ENCODE data around the gene MAPKAPK2. TPM values are rescaled to one million over a fixed set of nuclear protein-coding genes. Genes with fewer than 3 reads are reported as not detected.

Gene MAPKAPK2
- total and polyA plus RNA-seq, 2 of the 13 experiments (the other 11 are each of a cell fraction or from before 2014, with no cell fraction given), result 16.6 to 34.0 TPM

DNA sequence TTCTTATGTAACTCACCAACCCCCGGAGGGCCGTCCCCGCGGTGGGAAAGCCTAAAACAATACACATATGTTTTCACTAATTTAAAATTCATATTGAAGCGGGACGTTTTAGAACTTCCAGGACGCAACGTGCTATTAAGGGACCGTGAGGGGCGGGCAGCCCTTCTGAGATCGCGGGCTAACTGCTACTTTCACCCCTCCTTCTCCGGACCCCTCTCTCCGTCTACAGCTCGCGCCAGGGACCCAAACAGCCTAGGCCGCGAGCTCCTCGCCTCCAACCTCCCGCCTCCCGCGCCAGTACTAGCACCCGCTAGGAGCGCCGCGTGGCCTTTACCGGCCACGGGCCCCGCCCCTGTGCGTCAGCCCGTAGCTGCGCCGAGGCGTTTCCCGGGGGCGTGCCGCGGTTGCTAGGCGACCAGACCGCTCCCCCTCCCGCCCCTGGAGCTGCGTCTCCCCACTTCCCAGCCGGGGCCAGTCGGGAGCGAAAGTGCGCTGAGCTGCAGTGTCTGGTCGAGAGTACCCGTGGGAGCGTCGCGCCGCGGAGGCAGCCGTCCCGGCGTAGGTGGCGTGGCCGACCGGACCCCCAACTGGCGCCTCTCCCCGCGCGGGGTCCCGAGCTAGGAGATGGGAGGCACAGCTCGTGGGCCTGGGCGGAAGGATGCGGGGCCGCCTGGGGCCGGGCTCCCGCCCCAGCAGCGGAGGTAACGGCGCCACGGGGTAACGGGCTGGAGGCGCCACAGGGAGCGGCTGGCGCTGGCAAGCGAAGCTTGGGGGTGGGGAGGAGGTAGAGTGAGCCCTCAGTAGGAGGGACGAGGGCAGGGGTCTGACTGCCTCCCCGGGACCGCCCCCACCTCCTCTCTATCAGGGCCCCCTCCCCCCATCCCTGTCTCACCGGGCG is 49.4 kb upstream of the MAPKAPK2 start, which contains the start of gene DYRK3 (continued):
- TF ChIP-seq, protein P1, sequence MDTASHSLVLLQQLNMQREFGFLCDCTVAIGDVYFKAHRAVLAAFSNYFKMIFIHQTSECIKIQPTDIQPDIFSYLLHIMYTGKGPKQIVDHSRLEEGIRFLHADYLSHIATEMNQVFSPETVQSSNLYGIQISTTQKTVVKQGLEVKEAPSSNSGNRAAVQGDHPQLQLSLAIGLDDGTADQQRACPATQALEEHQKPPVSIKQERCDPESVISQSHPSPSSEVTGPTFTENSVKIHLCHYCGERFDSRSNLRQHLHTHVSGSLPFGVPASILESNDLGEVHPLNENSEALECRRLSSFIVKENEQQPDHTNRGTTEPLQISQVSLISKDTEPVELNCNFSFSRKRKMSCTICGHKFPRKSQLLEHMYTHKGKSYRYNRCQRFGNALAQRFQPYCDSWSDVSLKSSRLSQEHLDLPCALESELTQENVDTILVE (CRISPR knock-in tag; IDR thresholded peaks at IDR 0.05), result no peak
- TF ChIP-seq ZNF124 (CRISPR knock-in tag; IDR thresholded peaks at IDR 0.05) (no peak), PRMT3 (CRISPR knock-in tag; IDR thresholded peaks at IDR 0.05; ENCODE audit: borderline replicate concordance, low read depth) (no peak), NKX3-1 (CRISPR knock-in tag; IDR thresholded peaks at IDR 0.05) (peak; percentile 65; the same call in 1 of the 2 replicates), NFIB (CRISPR knock-in tag; IDR thresholded peaks at IDR 0.05; ENCODE audit: borderline replicate concordance) (no peak), CC2D1A (CRISPR knock-in tag; IDR thresholded peaks at IDR 0.05) (no peak), NONO (IDR thresholded peaks at IDR 0.05) (no peak), NONO (CRISPR knock-in tag; conservative IDR thresholded peaks at IDR 0.05) (peak; percentile 23; the same call in 1 of the 2 replicates), AGO1 (IDR thresholded peaks at IDR 0.05; ENCODE audit: low read depth, low read length, poor library complexity, severe bottlenecking) (peak; percentile 30), TARDBP (CRISPR knock-in tag; IDR thresholded peaks at IDR 0.05) (no peak), XRCC5 (optimal IDR thresholded peaks at IDR 0.05; ENCODE audit: low read length) (peak; percentile 72), HMG20A (CRISPR knock-in tag; IDR thresholded peaks at IDR 0.05; ENCODE audit: borderline replicate concordance) (no peak), SETDB1 (CRISPR knock-in tag; IDR thresholded peaks at IDR 0.05; ENCODE audit: borderline replicate concordance) (no peak), HDAC2 (CRISPR knock-in tag; IDR thresholded peaks at IDR 0.05) (peak; percentile 57)
- TF ChIP-seq, protein P2, sequence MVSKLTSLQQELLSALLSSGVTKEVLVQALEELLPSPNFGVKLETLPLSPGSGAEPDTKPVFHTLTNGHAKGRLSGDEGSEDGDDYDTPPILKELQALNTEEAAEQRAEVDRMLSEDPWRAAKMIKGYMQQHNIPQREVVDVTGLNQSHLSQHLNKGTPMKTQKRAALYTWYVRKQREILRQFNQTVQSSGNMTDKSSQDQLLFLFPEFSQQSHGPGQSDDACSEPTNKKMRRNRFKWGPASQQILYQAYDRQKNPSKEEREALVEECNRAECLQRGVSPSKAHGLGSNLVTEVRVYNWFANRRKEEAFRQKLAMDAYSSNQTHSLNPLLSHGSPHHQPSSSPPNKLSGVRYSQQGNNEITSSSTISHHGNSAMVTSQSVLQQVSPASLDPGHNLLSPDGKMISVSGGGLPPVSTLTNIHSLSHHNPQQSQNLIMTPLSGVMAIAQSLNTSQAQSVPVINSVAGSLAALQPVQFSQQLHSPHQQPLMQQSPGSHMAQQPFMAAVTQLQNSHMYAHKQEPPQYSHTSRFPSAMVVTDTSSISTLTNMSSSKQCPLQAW (CRISPR knock-in tag; IDR thresholded peaks at IDR 0.05), result no peak
- TF ChIP-seq, protein P3, sequence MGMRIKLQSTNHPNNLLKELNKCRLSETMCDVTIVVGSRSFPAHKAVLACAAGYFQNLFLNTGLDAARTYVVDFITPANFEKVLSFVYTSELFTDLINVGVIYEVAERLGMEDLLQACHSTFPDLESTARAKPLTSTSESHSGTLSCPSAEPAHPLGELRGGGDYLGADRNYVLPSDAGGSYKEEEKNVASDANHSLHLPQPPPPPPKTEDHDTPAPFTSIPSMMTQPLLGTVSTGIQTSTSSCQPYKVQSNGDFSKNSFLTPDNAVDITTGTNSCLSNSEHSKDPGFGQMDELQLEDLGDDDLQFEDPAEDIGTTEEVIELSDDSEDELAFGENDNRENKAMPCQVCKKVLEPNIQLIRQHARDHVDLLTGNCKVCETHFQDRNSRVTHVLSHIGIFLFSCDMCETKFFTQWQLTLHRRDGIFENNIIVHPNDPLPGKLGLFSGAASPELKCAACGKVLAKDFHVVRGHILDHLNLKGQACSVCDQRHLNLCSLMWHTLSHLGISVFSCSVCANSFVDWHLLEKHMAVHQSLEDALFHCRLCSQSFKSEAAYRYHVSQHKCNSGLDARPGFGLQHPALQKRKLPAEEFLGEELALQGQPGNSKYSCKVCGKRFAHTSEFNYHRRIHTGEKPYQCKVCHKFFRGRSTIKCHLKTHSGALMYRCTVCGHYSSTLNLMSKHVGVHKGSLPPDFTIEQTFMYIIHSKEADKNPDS (CRISPR knock-in tag; IDR thresholded peaks at IDR 0.05), result 0 out of 2 replicates have a peak, but pooled peaks have one; percentile 27
- TF ChIP-seq, protein P4, sequence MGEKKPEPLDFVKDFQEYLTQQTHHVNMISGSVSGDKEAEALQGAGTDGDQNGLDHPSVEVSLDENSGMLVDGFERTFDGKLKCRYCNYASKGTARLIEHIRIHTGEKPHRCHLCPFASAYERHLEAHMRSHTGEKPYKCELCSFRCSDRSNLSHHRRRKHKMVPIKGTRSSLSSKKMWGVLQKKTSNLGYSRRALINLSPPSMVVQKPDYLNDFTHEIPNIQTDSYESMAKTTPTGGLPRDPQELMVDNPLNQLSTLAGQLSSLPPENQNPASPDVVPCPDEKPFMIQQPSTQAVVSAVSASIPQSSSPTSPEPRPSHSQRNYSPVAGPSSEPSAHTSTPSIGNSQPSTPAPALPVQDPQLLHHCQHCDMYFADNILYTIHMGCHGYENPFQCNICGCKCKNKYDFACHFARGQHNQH (CRISPR knock-in tag; IDR thresholded peaks at IDR 0.05), result peak; percentile 64
- TF ChIP-seq, protein P5, sequence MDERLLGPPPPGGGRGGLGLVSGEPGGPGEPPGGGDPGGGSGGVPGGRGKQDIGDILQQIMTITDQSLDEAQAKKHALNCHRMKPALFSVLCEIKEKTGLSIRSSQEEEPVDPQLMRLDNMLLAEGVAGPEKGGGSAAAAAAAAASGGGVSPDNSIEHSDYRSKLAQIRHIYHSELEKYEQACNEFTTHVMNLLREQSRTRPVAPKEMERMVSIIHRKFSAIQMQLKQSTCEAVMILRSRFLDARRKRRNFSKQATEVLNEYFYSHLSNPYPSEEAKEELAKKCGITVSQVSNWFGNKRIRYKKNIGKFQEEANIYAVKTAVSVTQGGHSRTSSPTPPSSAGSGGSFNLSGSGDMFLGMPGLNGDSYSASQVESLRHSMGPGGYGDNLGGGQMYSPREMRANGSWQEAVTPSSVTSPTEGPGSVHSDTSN (CRISPR knock-in tag; IDR thresholded peaks at IDR 0.05), result no peak
